Liver (tissue), 9 donors: ENCODE measurements around the gene SIRPB1. TPM values are rescaled to one million over a fixed set of nuclear protein-coding genes. Genes with fewer than 3 reads are reported as not detected.

Experiments
- DNase-seq: peaks from one replicate; pipeline ENCODE4 v3.0.0-alpha.2; 2017; ENCODE audit warnings: low spot score
- H3K27ac ChIP-seq, 2 donors: one replicate each; pipeline ENCODE4 v1.7.0; 2013; ENCODE audit warnings: inconsistent platforms in 2 of 2, low read length in 2 of 2, control low read depth in 1 of 2, low read depth in 1 of 2, mild to moderate bottlenecking in 1 of 2
- H3K27me3 ChIP-seq, 4 donors: one replicate each; pipeline versions ENCODE4 v1.6.1 to v1.7.0; 2013; ENCODE audit warnings: low read length in 3 of 4, inconsistent platforms in 1 of 4, mild to moderate bottlenecking in 1 of 4, moderate library complexity in 1 of 4; ENCODE audit not compliant: control insufficient read depth in 4 of 4, insufficient read depth in 4 of 4
- H3K36me3 ChIP-seq, 4 donors: one replicate each; pipeline versions ENCODE4 v1.6.1 to v1.7.0; 2013; ENCODE audit warnings: low read length in 3 of 4, mild to moderate bottlenecking in 3 of 4, low read depth in 1 of 4, moderate library complexity in 1 of 4; ENCODE audit not compliant: control insufficient read depth in 4 of 4, insufficient read depth in 3 of 4
- H3K4me1 ChIP-seq, 4 donors: one replicate each; pipeline versions ENCODE4 v1.6.1 to v1.7.0; 2013; ENCODE audit warnings: low read length in 3 of 4, mild to moderate bottlenecking in 3 of 4, moderate library complexity in 1 of 4; ENCODE audit not compliant: control insufficient read depth in 4 of 4, insufficient read depth in 4 of 4
- H3K4me3 ChIP-seq, 3 donors: one replicate each; pipeline versions ENCODE4 v1.6.1 to v1.7.0; 2013; ENCODE audit warnings: low read length in 3 of 3, control low read depth in 1 of 3, low read depth in 1 of 3, mild to moderate bottlenecking in 1 of 3
- H3K9ac ChIP-seq, 2 donors: one replicate each; pipeline ENCODE4 v1.7.0; 2013; ENCODE audit warnings: low read length in 2 of 2, mild to moderate bottlenecking in 2 of 2, moderate library complexity in 2 of 2, control low read depth in 1 of 2, low read depth in 1 of 2
- H3K9me3 ChIP-seq, 4 donors: one replicate each; pipeline versions ENCODE4 v1.6.1 to v1.7.0; 2013; ENCODE audit warnings: low read length in 3 of 4; ENCODE audit not compliant: control insufficient read depth in 4 of 4
- FOXA1 ChIP-seq: IDR thresholded peaks from 2 replicates; pipeline ENCODE4 v1.6.1; 2016; ENCODE audit warnings: antibody characterized with exemption
- FOXA2 ChIP-seq: IDR thresholded peaks from 2 replicates; pipeline ENCODE4 v1.6.1; 2016; ENCODE audit warnings: antibody characterized with exemption
- GABPA ChIP-seq, 2 donors: IDR thresholded peaks in 1 of 2; conservative IDR thresholded peaks in 1 of 2; 2 replicates each; pipeline ENCODE4 v1.6.1; 2016; ENCODE audit warnings: antibody characterized with exemption in 2 of 2, mild to moderate bottlenecking in 1 of 2, moderate library complexity in 1 of 2
- HNF4A ChIP-seq, 2 donors: conservative IDR thresholded peaks; 2 replicates each; pipeline ENCODE4 v1.6.1; 2016; ENCODE audit warnings: antibody characterized with exemption in 2 of 2, mild to moderate bottlenecking in 2 of 2
- HNF4G ChIP-seq: IDR thresholded peaks from 2 replicates; pipeline ENCODE4 v1.6.1; 2016; ENCODE audit warnings: antibody characterized with exemption
- JUND ChIP-seq, 2 donors: IDR thresholded peaks; 2 replicates each; pipeline ENCODE4 v1.6.1; 2016; ENCODE audit warnings: antibody characterized with exemption in 2 of 2
- NR2F2 ChIP-seq: IDR thresholded peaks from 2 replicates; pipeline ENCODE4 v1.6.1; 2016; ENCODE audit warnings: antibody characterized with exemption
- RAD21 ChIP-seq, 2 donors: IDR thresholded peaks; 2 replicates each; pipeline ENCODE4 v1.6.1; 2016; ENCODE audit warnings: antibody characterized with exemption in 2 of 2, mild to moderate bottlenecking in 2 of 2
- RXRA ChIP-seq, 2 donors: IDR thresholded peaks; 2 replicates each; pipeline ENCODE4 v1.6.1; 2017 to 2018; ENCODE audit warnings: antibody characterized with exemption in 2 of 2, mild to moderate bottlenecking in 1 of 2
- SP1 ChIP-seq: IDR thresholded peaks from 2 replicates; pipeline ENCODE4 v1.6.1; 2018; ENCODE audit warnings: antibody characterized with exemption, mild to moderate bottlenecking
- TAF1 ChIP-seq: conservative IDR thresholded peaks from 2 replicates; pipeline ENCODE4 v1.6.1; 2016; ENCODE audit warnings: antibody characterized with exemption, mild to moderate bottlenecking
- YY1 ChIP-seq: IDR thresholded peaks from 2 replicates; pipeline ENCODE4 v1.6.1; 2016; ENCODE audit warnings: antibody characterized with exemption, mild to moderate bottlenecking
- WGBS: extraction: QIAGEN DNeasy Blood & Tissue Kit; methylation state at CpG from one replicate; pipeline ENCODE4 v1.1.7; 2013; 5-methylcytosine and 5-hydroxymethylcytosine counted together
- polyA plus RNA-seq, 2 donors: library from polyadenylated mRNA; stranded (reverse) in 1 of 2; unstranded in 1 of 2; fragments of 200-250 nt in 1 of 2; fragments of >200 nt in 1 of 2; fragmentation: Nextera tagmentation in 1 of 2; extraction: Ambion mirVana in 1 of 2; gene quantifications; one replicate each; pipeline versions ENCODE4 v1.2.1 to v1.2.3, GENCODE V29; 2013 to 2015
- total RNA-seq, 2 donors: library from RNA; depleted of rRNA; stranded (reverse); fragments of >200 nt; gene quantifications; one replicate each; pipeline ENCODE4 v1.2.3, GENCODE V29; 2014
- TF ChIP-seq, protein P1 (sequence below): IDR thresholded peaks from 2 replicates; pipeline ENCODE4 v1.6.1; 2016; ENCODE audit warnings: antibody characterized with exemption
- TF ChIP-seq, protein P2 (sequence below): IDR thresholded peaks from 2 replicates; pipeline ENCODE4 v1.6.1; 2016; ENCODE audit warnings: antibody characterized with exemption
- TF ChIP-seq, protein P3 (sequence below): fragments of 150-350 bp; IDR thresholded peaks from 2 replicates; pipeline ENCODE4 v1.5.1; 2017; ENCODE audit warnings: improper control_type of control experiment, low read depth, low read length; ENCODE audit not compliant: missing input control
- TF ChIP-seq, protein P4 (sequence below): IDR thresholded peaks from 2 replicates; pipeline ENCODE4 v1.6.1; 2016; ENCODE audit warnings: antibody characterized with exemption, mild to moderate bottlenecking
- TF ChIP-seq, protein P5 (sequence below): IDR thresholded peaks from 2 replicates; pipeline ENCODE4 v1.6.1; 2016; ENCODE audit warnings: antibody characterized with exemption
- donor health status: healthy.
- donor health status: healthy.
- donor health status: healthy.
- donor health status: healthy.
- donor health status: healthy.

The SIRPB1 gene
- total and polyA plus RNA-seq, 4 donors: 0.47 to 4.4 (median 1.4) TPM

DNA sequence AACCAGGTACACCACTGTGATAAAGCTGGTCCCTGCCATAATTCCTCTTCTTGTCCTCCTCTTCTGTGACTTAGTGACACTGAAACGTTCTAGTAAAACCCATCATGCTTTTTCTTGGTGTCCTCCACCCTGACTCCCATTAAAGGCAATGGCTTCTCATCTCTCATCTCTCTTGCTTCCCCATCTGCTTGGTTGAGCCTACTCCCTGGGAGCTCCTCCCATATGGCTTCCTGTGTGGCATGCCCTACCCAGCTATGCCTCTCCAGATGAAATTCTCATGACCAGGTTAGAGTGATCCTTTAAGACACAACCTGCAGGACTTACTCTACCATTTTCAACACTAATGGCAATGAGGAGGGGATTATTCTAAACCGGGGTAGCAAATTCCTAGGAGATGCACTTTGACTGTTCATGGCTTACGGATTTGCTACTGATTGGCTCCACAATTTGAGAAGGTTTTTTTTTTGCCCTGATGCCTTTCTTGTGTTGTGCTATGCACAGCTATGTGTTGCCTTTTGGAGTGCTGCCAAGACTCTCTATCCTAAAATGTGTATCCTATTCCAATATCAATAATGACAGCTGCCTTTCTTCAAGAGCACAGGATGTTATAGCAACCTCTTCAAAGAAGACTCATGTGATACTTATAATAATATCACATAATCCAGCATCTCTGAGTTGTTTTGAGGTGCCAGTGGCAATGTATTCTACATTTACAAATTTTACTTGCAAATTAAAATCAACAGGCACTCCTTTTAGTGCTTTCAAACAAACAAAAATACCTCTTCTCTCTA is 31.7 kb upstream of the SIRPB1 start:
- Histone ChIP-seq H3K4me3 (no peak overlapping the region), H3K36me3 (no peaks in the 10 kb centered on the region), H3K9me3 (no peaks in the 10 kb centered on the region), H3K4me1 (no peaks in the 10 kb centered on the region), H3K9ac (no peak overlapping the region), H3K27me3 (no peaks in the 10 kb centered on the region), H3K27ac (no peak overlapping the region)
- no peak for DNase-seq
- 56% methylated on average over 3 of the region's 3 CpGs for WGBS
- TF ChIP-seq HNF4G (no peak), TAF1 (no peak), RAD21 (IDR thresholded peaks at IDR 0.05) (no peak), JUND (IDR thresholded peaks at IDR 0.05) (no peak), NR2F2 (no peak)
- TF ChIP-seq, protein P1, sequence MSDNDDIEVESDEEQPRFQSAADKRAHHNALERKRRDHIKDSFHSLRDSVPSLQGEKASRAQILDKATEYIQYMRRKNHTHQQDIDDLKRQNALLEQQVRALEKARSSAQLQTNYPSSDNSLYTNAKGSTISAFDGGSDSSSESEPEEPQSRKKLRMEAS: no peak
- TF ChIP-seq, protein P2, sequence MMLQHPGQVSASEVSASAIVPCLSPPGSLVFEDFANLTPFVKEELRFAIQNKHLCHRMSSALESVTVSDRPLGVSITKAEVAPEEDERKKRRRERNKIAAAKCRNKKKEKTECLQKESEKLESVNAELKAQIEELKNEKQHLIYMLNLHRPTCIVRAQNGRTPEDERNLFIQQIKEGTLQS: no peak

DNA sequence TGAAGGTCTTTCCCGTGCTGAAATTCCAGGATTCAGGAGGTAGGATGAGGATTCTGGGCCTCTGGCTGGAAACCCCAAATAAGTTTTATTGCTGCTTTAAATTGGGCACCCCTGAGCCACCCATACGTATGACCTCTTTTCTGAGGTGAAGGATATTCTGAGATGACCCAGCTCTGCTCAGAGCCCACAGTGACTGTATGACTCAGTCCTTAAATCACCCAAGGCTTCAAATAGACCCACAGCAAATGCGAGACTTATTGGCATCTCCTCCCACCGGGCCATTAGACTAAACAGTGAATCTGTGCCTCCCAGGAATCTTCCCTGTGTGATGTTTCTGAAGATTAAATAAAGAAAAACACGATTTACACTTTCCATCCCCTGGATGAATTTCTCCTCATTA is 28.3 kb upstream of the SIRPB1 start:
- WGBS: 61% methylated on average over 5 of the region's 5 CpGs
- TF ChIP-seq, protein P3, sequence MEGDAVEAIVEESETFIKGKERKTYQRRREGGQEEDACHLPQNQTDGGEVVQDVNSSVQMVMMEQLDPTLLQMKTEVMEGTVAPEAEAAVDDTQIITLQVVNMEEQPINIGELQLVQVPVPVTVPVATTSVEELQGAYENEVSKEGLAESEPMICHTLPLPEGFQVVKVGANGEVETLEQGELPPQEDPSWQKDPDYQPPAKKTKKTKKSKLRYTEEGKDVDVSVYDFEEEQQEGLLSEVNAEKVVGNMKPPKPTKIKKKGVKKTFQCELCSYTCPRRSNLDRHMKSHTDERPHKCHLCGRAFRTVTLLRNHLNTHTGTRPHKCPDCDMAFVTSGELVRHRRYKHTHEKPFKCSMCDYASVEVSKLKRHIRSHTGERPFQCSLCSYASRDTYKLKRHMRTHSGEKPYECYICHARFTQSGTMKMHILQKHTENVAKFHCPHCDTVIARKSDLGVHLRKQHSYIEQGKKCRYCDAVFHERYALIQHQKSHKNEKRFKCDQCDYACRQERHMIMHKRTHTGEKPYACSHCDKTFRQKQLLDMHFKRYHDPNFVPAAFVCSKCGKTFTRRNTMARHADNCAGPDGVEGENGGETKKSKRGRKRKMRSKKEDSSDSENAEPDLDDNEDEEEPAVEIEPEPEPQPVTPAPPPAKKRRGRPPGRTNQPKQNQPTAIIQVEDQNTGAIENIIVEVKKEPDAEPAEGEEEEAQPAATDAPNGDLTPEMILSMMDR: no peak
- no peak for TF ChIP-seq YY1
- no peak for TF ChIP-seq HNF4A (conservative IDR thresholded peaks at IDR 0.05)
- TF ChIP-seq SP1: no peak
- TF ChIP-seq GABPA (IDR thresholded peaks at IDR 0.05 in 1 of 2, conservative IDR thresholded peaks at IDR 0.05 in 1 of 2): no peak
- TF ChIP-seq, protein P4, sequence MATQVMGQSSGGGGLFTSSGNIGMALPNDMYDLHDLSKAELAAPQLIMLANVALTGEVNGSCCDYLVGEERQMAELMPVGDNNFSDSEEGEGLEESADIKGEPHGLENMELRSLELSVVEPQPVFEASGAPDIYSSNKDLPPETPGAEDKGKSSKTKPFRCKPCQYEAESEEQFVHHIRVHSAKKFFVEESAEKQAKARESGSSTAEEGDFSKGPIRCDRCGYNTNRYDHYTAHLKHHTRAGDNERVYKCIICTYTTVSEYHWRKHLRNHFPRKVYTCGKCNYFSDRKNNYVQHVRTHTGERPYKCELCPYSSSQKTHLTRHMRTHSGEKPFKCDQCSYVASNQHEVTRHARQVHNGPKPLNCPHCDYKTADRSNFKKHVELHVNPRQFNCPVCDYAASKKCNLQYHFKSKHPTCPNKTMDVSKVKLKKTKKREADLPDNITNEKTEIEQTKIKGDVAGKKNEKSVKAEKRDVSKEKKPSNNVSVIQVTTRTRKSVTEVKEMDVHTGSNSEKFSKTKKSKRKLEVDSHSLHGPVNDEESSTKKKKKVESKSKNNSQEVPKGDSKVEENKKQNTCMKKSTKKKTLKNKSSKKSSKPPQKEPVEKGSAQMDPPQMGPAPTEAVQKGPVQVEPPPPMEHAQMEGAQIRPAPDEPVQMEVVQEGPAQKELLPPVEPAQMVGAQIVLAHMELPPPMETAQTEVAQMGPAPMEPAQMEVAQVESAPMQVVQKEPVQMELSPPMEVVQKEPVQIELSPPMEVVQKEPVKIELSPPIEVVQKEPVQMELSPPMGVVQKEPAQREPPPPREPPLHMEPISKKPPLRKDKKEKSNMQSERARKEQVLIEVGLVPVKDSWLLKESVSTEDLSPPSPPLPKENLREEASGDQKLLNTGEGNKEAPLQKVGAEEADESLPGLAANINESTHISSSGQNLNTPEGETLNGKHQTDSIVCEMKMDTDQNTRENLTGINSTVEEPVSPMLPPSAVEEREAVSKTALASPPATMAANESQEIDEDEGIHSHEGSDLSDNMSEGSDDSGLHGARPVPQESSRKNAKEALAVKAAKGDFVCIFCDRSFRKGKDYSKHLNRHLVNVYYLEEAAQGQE: no peak
- TF ChIP-seq JUND (IDR thresholded peaks at IDR 0.05): no peak
- no peak for TF ChIP-seq RAD21 (IDR thresholded peaks at IDR 0.05)
- no peak for TF ChIP-seq FOXA2
- TF ChIP-seq TAF1: no peak
- TF ChIP-seq, protein P1: no peak
- no peak for TF ChIP-seq HNF4G
- no peak for TF ChIP-seq RXRA (IDR thresholded peaks at IDR 0.05)
- TF ChIP-seq, protein P5, sequence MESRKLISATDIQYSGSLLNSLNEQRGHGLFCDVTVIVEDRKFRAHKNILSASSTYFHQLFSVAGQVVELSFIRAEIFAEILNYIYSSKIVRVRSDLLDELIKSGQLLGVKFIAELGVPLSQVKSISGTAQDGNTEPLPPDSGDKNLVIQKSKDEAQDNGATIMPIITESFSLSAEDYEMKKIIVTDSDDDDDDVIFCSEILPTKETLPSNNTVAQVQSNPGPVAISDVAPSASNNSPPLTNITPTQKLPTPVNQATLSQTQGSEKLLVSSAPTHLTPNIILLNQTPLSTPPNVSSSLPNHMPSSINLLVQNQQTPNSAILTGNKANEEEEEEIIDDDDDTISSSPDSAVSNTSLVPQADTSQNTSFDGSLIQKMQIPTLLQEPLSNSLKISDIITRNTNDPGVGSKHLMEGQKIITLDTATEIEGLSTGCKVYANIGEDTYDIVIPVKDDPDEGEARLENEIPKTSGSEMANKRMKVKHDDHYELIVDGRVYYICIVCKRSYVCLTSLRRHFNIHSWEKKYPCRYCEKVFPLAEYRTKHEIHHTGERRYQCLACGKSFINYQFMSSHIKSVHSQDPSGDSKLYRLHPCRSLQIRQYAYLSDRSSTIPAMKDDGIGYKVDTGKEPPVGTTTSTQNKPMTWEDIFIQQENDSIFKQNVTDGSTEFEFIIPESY: no peak
- no peak for TF ChIP-seq FOXA1
- no peak for TF ChIP-seq NR2F2
- Histone ChIP-seq H3K4me1 (no peaks in the 10 kb centered on the region), H3K9me3 (no peaks in the 10 kb centered on the region), H3K4me3 (no peak overlapping the region), H3K9ac (no peak overlapping the region), H3K27ac (no peak overlapping the region), H3K27me3 (no peaks in the 10 kb centered on the region), H3K36me3 (no peaks in the 10 kb centered on the region)
- no peak for DNase-seq
